Measurements from ENCODE around the gene ATP5IF1. TPM values are rescaled to one million over a fixed set of nuclear protein-coding genes. Genes with fewer than 3 reads are reported as not detected.

ATP5IF1 gene
- polyA plus RNA-seq, 1 of the 3 experiments (the other 2 are of a cell fraction), result 594 TPM

- 51% methylated on average over 12 of the region's 12 CpGs for WGBS (ENCODE audit: low lambda C conversion rate)
- H3K4me3 ChIP-seq (ENCODE audit: low read depth in 2 of 2, low read length in 1 of 2), result no peak overlapping the region; a peak in 1 of 4 replicates
- H3K36me3 ChIP-seq (replicated peaks in 1 of 2; ENCODE audit: control insufficient read depth in 1 of 2, insufficient read depth in 2 of 2, low read length in 1 of 2), result no peaks in the 10 kb centered on the region
- H3K4me1 ChIP-seq (ENCODE audit: control insufficient read depth in 1 of 2, insufficient read depth in 2 of 2, low read depth in 1 of 2, low read length in 1 of 2), result peaks cover 12 to 14% of the 10 kb centered on the region in 2 experiments; a peak in 1 of 4 replicates
- H3F3A ChIP-seq (replicated peaks; ENCODE audit: insufficient read depth), result no peaks in the 10 kb centered on the region
- no peak for DNase-seq
- H3K27me3 ChIP-seq (ENCODE audit: insufficient read depth), result no peaks in the 10 kb centered on the region
- H3K79me2 ChIP-seq (ENCODE audit: insufficient read depth), result peaks cover 43% of the 10 kb centered on the region
- peak overlapping the region in 1 of 2 experiments; percentile 74; a peak in 2 of 4 replicates for H3K27ac ChIP-seq (ENCODE audit: low read depth in 2 of 2, low read length in 1 of 2)
- no peak overlapping the region for H3K4me2 ChIP-seq
- no peak overlapping the region; the same call in 1 of the 2 replicates for H3K9ac ChIP-seq
- ChIA-PET POLR2A (interaction anchor here (1.5 to 2.2 kb wide), 2 partner anchors 23 to 70 kb away, joined by 4 to 12 read pairs; partner anchors contain the start of genes ATP5IF1 and MED18), CTCF (interaction anchor here (0.6 to 3.0 kb wide), 3 partner anchors 10 to 101 kb away, joined by 3 to 36 read pairs (median 29); no protein-coding TSS in a partner anchor)
- H4K20me1 ChIP-seq (ENCODE audit: insufficient read depth), result peaks cover 32% of the 10 kb centered on the region
- H3K9me3 ChIP-seq, result no peaks in the 10 kb centered on the region
- peak overlapping the region; percentile 53; the same call in 1 of the 2 replicates for H2AFZ ChIP-seq (ENCODE audit: low read depth)
- no peaks in the 10 kb centered on the region for H3K9me2 ChIP-seq
- TF ChIP-seq EZH2phosphoT487 (IDR thresholded peaks at IDR 0.05; ENCODE audit: borderline replicate concordance, low read depth) (no peak), MXI1 (IDR thresholded peaks at IDR 0.05; ENCODE audit: low read depth, low read length) (no peak), IRF3 (IDR thresholded peaks at IDR 0.05; ENCODE audit: low read depth, low read length) (no peak), FOXM1 (IDR thresholded peaks at IDR 0.05; ENCODE audit: low read depth) (no peak), CHD2 (IDR thresholded peaks at IDR 0.05; ENCODE audit: low read length, partially characterized antibody) (no peak), POLR2AphosphoS5 (IDR thresholded peaks at IDR 0.05; ENCODE audit: low read depth, low read length) (no peak), GATA2 (CRISPR knock-in tag; IDR thresholded peaks at IDR 0.05) (no peak)
- TF ChIP-seq, protein P1, sequence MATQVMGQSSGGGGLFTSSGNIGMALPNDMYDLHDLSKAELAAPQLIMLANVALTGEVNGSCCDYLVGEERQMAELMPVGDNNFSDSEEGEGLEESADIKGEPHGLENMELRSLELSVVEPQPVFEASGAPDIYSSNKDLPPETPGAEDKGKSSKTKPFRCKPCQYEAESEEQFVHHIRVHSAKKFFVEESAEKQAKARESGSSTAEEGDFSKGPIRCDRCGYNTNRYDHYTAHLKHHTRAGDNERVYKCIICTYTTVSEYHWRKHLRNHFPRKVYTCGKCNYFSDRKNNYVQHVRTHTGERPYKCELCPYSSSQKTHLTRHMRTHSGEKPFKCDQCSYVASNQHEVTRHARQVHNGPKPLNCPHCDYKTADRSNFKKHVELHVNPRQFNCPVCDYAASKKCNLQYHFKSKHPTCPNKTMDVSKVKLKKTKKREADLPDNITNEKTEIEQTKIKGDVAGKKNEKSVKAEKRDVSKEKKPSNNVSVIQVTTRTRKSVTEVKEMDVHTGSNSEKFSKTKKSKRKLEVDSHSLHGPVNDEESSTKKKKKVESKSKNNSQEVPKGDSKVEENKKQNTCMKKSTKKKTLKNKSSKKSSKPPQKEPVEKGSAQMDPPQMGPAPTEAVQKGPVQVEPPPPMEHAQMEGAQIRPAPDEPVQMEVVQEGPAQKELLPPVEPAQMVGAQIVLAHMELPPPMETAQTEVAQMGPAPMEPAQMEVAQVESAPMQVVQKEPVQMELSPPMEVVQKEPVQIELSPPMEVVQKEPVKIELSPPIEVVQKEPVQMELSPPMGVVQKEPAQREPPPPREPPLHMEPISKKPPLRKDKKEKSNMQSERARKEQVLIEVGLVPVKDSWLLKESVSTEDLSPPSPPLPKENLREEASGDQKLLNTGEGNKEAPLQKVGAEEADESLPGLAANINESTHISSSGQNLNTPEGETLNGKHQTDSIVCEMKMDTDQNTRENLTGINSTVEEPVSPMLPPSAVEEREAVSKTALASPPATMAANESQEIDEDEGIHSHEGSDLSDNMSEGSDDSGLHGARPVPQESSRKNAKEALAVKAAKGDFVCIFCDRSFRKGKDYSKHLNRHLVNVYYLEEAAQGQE (IDR thresholded peaks at IDR 0.05; ENCODE audit: low read depth, low read length), result no peak
Observed at GRCh38 chr1:28258628-28259251, 22.8 kb downstream of the ATP5IF1 start.

Data from SK-N-SH (cell line).